ENCODE results near the gene PLXNA1. TPM values are rescaled to one million over a fixed set of nuclear protein-coding genes. Genes with fewer than 3 reads are reported as not detected.

The PLXNA1 gene
- total RNA-seq, 2 donors from 2014 or later = 17.0 to 49.5 TPM

GRCh38 chr3:126956361-126956760, 26.6 kb upstream of the PLXNA1 start:
- Histone ChIP-seq H3K4me1 (replicated peaks) (peaks cover 4% of the 10 kb centered on the region), H3K27me3 (replicated peaks; ENCODE audit: insufficient read depth) (peaks cover 2% of the 10 kb centered on the region), H3K4me3 (no peak overlapping the region), H3K36me3 (no peaks in the 10 kb centered on the region), H3K9me3 (no peaks in the 10 kb centered on the region), H3K27ac (peak overlapping the region; percentile 13 to 67)
- intact Hi-C loops (cut with DNase I) = no loop called here
- TF ChIP-seq POLR2A (IDR thresholded peaks at IDR 0.05) (no peak), CTCF (IDR thresholded peaks at IDR 0.05) (peak in 1 of 4 experiments; percentile 2)
- 45% methylated on average over 8 of the region's 8 CpGs for WGBS
- DNase-seq (ENCODE audit: low spot score) = peak; percentile 31

GRCh38 chr3:126956866-126957650, 25.9 kb upstream of the PLXNA1 start:
- H3K9me3 ChIP-seq = no peaks in the 10 kb centered on the region
- DNase-seq (ENCODE audit: low spot score) = peak; percentile 79
- H3K36me3 ChIP-seq = no peaks in the 10 kb centered on the region
- peaks cover 2% of the 10 kb centered on the region for H3K27me3 ChIP-seq (replicated peaks; ENCODE audit: insufficient read depth)
- H3K4me1 ChIP-seq (replicated peaks) = peaks cover 4% of the 10 kb centered on the region
- TF ChIP-seq CTCF (IDR thresholded peaks at IDR 0.05) = peak in 2 of 4 experiments; percentile 42 to 58
- TF ChIP-seq POLR2A (IDR thresholded peaks at IDR 0.05) = no peak
- peak; percentile 50 for TF ChIP-seq POLR2AphosphoS5 (IDR thresholded peaks at IDR 0.05)
- H3K27ac ChIP-seq = peak overlapping the region; percentile 13 to 67
- intact Hi-C loops (cut with DNase I) = no loop called here
- no peak overlapping the region for H3K4me3 ChIP-seq
- WGBS = 60% methylated on average over 22 of the region's 23 CpGs

GRCh38 chr3:126957776-126958637, 24.9 kb upstream of the PLXNA1 start:
- intact Hi-C loops (cut with DNase I) = no loop called here
- Histone ChIP-seq H3K9me3 (no peaks in the 10 kb centered on the region), H3K36me3 (no peaks in the 10 kb centered on the region), H3K4me1 (replicated peaks) (peaks cover 4% of the 10 kb centered on the region), H3K27me3 (replicated peaks; ENCODE audit: insufficient read depth) (peaks cover 2% of the 10 kb centered on the region), H3K27ac (peak overlapping the region in 1 of 2 donors; percentile 6), H3K4me3 (no peak overlapping the region)
- 92% methylated on average over 11 of the region's 14 CpGs for WGBS
- TF ChIP-seq POLR2A (IDR thresholded peaks at IDR 0.05) (no peak), POLR2AphosphoS5 (IDR thresholded peaks at IDR 0.05) (no peak), CTCF (IDR thresholded peaks at IDR 0.05) (no peak)
- no peak for DNase-seq (ENCODE audit: low spot score)

GRCh38 chr3:126958638-126959085, 24.3 kb upstream of the PLXNA1 start:
- intact Hi-C loops (cut with DNase I) = no loop called here
- TF ChIP-seq CTCF (IDR thresholded peaks at IDR 0.05) (no peak), POLR2AphosphoS5 (IDR thresholded peaks at IDR 0.05) (no peak), POLR2A (IDR thresholded peaks at IDR 0.05) (no peak)
- Histone ChIP-seq H3K27me3 (replicated peaks; ENCODE audit: insufficient read depth) (peaks cover 2% of the 10 kb centered on the region), H3K9me3 (no peaks in the 10 kb centered on the region), H3K4me1 (replicated peaks) (peaks cover 4% of the 10 kb centered on the region), H3K27ac (no peak overlapping the region), H3K4me3 (no peak overlapping the region), H3K36me3 (no peaks in the 10 kb centered on the region)
- DNase-seq (ENCODE audit: low spot score) = no peak
- WGBS = 87% methylated on average over 9 of the region's 10 CpGs

Measured in prostate gland (tissue), 2 donors.